PC-9 (cell line): Measurements from ENCODE around the gene LMAN1L. TPM values are rescaled to one million over a fixed set of nuclear protein-coding genes. Genes with fewer than 3 reads are reported as not detected.

Source experiments
- BruUV-seq: library from RNA; stranded (reverse); fragments of 400-500 nt; replicated peaks from 2 replicates; lab custom pipeline; 2021; lab: Mats Ljungman, UMichigan
- CTCF ChIA-PET: fragments of 300-600 bp; sonication (Branson Sonifier 250); formaldehyde crosslinking; loops from one replicate; lab custom pipeline; 2022; ENCODE audit warnings: antibody characterized with exemption; lab: Charles Lee
- POLR2A ChIA-PET: fragments of 300-600 bp; sonication (Branson Sonifier 250); formaldehyde crosslinking; loops from one replicate; lab custom pipeline; 2022; ENCODE audit warnings: antibody characterized with exemption; ENCODE audit not compliant: unreplicated experiment; lab: Charles Lee
- DNase-seq, 2 experiments: peaks; one replicate each; pipeline versions ENCODE4 v3.0.0 to v3.0.0-alpha.2; 2015 to 2022; ENCODE audit warnings: mixed read lengths in 1 of 2
- H2AFZ ChIP-seq: fragments of 200-600 bp; sonication (generic); 2 replicates; pipeline ENCODE4 v1.8.1; 2017; ENCODE audit warnings: antibody characterized with exemption
- H3F3A ChIP-seq: fragments of 200-600 bp; sonication (generic); 2 replicates; pipeline ENCODE4 v1.8.1; 2017; ENCODE audit warnings: antibody characterized with exemption, mild to moderate bottlenecking, low read depth; ENCODE audit not compliant: insufficient read depth
- H3K27ac ChIP-seq: fragments of 200-600 bp; sonication (generic); 2 replicates; pipeline ENCODE4 v1.6.1; 2016; ENCODE audit warnings: mixed run types
- H3K27me3 ChIP-seq: fragments of 200-600 bp; sonication (generic); 2 replicates; pipeline ENCODE4 v1.6.1; 2016; ENCODE audit warnings: low read depth, mixed run types; ENCODE audit not compliant: insufficient read depth
- H3K36me3 ChIP-seq: fragments of 200-600 bp; sonication (generic); 2 replicates; pipeline ENCODE4 v1.6.1; 2016; ENCODE audit warnings: low read depth, mixed run types
- H3K4me1 ChIP-seq: fragments of 200-600 bp; sonication (generic); replicated peaks from 2 replicates; pipeline ENCODE4 v1.6.1; 2016; ENCODE audit warnings: mixed run types; ENCODE audit not compliant: insufficient read depth
- H3K4me2 ChIP-seq: fragments of 200-600 bp; sonication (generic); 2 replicates; pipeline ENCODE4 v1.6.1; 2017; ENCODE audit warnings: mixed run types
- H3K4me3 ChIP-seq: fragments of 200-600 bp; sonication (generic); 2 replicates; pipeline ENCODE4 v1.6.1; 2016; ENCODE audit warnings: mixed run types
- H3K79me2 ChIP-seq: fragments of 200-600 bp; sonication (generic); 2 replicates; pipeline ENCODE4 v1.6.1; 2017; ENCODE audit warnings: low read depth, mixed run types
- H3K9me2 ChIP-seq: fragments of 200-600 bp; sonication (generic); 2 replicates; pipeline ENCODE4 v1.8.1; 2017; ENCODE audit warnings: mild to moderate bottlenecking; ENCODE audit not compliant: insufficient read depth
- H3K9me3 ChIP-seq: fragments of 200-600 bp; sonication (generic); 2 replicates; pipeline ENCODE4 v1.8.1; 2016; ENCODE audit warnings: low read depth; ENCODE audit not compliant: insufficient read depth
- H4K20me1 ChIP-seq: fragments of 200-600 bp; sonication (generic); 2 replicates; pipeline ENCODE4 v1.8.1; 2017; ENCODE audit not compliant: insufficient read depth
- CTCF ChIP-seq: fragments of 200-600 bp; sonication (generic); conservative IDR thresholded peaks from 2 replicates; pipeline ENCODE4 v1.6.1; 2017; ENCODE audit warnings: mixed run types, antibody characterized with exemption, mild to moderate bottlenecking, moderate library complexity
- EZH2 ChIP-seq: fragments of 200-600 bp; sonication (generic); IDR thresholded peaks from 2 replicates; pipeline ENCODE4 v1.8.0; 2017; ENCODE audit warnings: antibody characterized with exemption, low read depth
- intact Hi-C: fragments of 100-400 bp; cut with micrococcal nuclease; formaldehyde crosslinking; loops from one replicate; pipeline ENCODE4 v1.10.0; 2022; ENCODE audit not compliant: unreplicated experiment
- total RNA-seq: library from RNA; stranded (reverse); gene quantifications from 2 replicates; pipeline ENCODE4 v1.2.3, GENCODE V29; 2021

LMAN1L gene
- total RNA-seq, 1 experiment from 2014 or later: not detected

DNA sequence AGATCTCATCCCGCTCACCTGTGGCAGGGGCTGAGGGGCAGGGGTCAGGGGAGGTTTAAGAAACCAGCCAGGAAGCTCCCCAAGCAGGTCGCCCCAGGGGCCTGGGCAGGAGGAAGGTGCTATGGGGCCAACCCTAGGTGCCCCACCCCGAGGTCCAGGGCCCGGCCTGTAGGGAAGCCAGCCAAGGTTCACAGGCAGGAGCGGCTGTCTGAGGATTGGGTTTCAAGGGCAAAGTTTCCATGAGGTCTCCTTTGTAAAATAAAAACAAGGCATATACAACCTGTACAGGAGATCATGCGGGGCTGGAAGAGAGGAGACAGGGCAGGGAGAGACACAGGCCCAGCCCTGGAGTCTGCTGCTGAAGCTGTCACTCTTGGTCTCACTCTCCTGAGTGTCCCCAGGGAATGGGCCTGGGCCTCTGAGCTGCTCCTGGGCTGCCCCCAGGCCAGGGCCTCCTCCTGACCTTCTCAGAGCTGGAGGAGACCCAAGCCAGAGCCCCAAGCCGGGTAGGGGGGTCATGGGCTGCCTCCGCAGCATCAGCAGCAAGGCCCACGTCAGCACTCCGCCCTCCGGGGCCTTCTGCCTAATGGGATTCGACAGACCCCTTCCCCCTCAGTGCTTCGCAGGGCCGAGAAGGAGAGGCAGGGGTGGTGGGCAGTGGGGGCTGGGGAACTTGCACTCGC, 19.3 kb downstream of the LMAN1L start:
- Histone ChIP-seq H3K27ac (no peak overlapping the region), H3K4me2 (no peak overlapping the region), H3K4me3 (no peak overlapping the region), H3K4me1 (peaks cover 14% of the 10 kb centered on the region), H4K20me1 (no peaks in the 10 kb centered on the region; the same call in 1 of the 2 replicates), H3K9me3 (no peaks in the 10 kb centered on the region), H3K36me3 (no peaks in the 10 kb centered on the region), H2AFZ (no peak overlapping the region), H3F3A (peaks cover 6% of the 10 kb centered on the region; the same call in 1 of the 2 replicates), H3K27me3 (no peaks in the 10 kb centered on the region), H3K9me2 (no peaks in the 10 kb centered on the region), H3K79me2 (no peaks in the 10 kb centered on the region)
- peak in 1 of 2 experiments; percentile 34 for DNase-seq
- intact Hi-C loops: no loop called here
- no peak for TF ChIP-seq EZH2
- TF ChIP-seq CTCF: no peak
- ChIA-PET CTCF (no interaction called here), POLR2A (no interaction called here)
- BruUV-seq: no TSS peak

DNA sequence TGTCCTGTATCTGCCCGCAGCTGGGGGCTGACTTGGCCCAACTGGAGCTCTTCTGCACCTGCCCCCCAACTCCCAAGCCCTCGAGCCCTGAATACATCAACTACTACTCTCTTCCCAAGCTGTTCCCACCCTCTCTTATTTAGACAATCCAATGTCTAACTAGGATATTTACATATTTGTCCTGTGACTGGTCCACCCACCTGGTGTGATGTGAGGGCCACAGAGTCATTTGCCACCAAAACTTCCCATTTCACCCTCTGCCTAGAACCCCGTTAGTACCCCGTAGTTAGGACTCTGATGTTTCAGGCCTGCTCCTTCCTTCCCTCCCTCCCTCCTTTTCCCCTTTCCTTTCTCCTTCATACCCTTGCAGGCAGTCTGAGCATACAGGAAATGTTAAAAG, 20.2 kb downstream of the LMAN1L start:
- no peak for DNase-seq
- H3K4me3 ChIP-seq: no peak overlapping the region
- no peaks in the 10 kb centered on the region for H3K79me2 ChIP-seq
- POLR2A ChIA-PET: no interaction called here
- BruUV-seq: no TSS peak
- H3K9me2 ChIP-seq: no peaks in the 10 kb centered on the region
- H3K27me3 ChIP-seq: no peaks in the 10 kb centered on the region
- no peak overlapping the region for H2AFZ ChIP-seq
- H3K4me2 ChIP-seq: no peak overlapping the region
- H3F3A ChIP-seq: peaks cover 6% of the 10 kb centered on the region; the same call in 1 of the 2 replicates
- peaks cover 14% of the 10 kb centered on the region for H3K4me1 ChIP-seq
- no peaks in the 10 kb centered on the region for H3K36me3 ChIP-seq
- CTCF ChIA-PET: no interaction called here
- H3K9me3 ChIP-seq: no peaks in the 10 kb centered on the region
- no peak for TF ChIP-seq EZH2
- TF ChIP-seq CTCF: no peak
- H4K20me1 ChIP-seq: no peaks in the 10 kb centered on the region; the same call in 1 of the 2 replicates
- no peak overlapping the region for H3K27ac ChIP-seq
- intact Hi-C loops: no loop called here

DNA sequence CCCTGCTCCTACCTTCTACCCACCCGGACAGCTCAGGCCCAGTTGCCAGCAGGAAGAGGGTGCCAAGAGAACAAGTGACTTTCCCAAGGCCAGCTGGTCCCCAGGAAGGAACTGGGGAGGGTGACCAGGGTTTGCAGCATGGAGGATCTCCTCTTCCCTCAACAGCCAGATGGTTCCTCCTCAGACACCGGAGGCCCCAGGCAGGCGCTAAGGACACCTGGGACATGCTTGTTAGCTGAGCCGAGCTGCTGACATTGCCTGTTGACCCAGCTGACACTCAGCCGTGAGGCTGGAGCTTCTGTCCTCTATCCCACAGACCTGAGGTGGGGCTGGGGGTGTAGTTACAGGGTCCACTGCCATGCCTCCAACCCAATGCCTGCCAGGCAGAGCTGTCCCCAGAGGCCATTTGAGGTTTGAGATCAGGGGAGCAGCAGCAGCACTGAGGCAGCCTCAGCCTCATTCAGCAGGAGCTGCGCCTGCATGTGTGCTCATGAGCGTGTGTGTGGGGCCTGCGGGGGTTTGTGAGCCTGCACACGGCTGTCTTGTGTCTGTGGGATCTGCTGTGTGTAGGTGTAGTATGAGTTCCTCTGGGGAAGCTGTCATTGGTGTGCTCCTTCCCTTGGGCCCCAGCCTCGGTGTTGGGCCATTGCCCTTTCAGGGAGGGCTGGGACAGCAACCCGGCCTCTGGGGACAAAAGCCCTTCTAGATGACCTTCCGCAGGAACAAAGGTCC, 20.9 kb downstream of the LMAN1L start:
- ChIA-PET POLR2A (interaction anchor here (0.6 kb wide), 1 partner anchor 1430 kb away, joined by 3 read pairs; no protein-coding TSS in a partner anchor), CTCF (no interaction called here)
- BruUV-seq: no TSS peak

More for the DNA sequence above, 20.9 kb downstream of the LMAN1L start:
- no peak overlapping the region for H3K4me2 ChIP-seq
- no peak for DNase-seq
- no peaks in the 10 kb centered on the region for H3K9me3 ChIP-seq
- no peaks in the 10 kb centered on the region for H3K36me3 ChIP-seq
- H3K79me2 ChIP-seq: no peaks in the 10 kb centered on the region
- H3F3A ChIP-seq: peaks cover 6% of the 10 kb centered on the region; the same call in 1 of the 2 replicates
- H3K27ac ChIP-seq: no peak overlapping the region
- no peaks in the 10 kb centered on the region for H3K9me2 ChIP-seq
- TF ChIP-seq EZH2: no peak
- TF ChIP-seq CTCF: no peak
- H3K4me3 ChIP-seq: no peak overlapping the region
- H2AFZ ChIP-seq: no peak overlapping the region
- H3K27me3 ChIP-seq: no peaks in the 10 kb centered on the region
- peaks cover 14% of the 10 kb centered on the region for H3K4me1 ChIP-seq
- intact Hi-C loops: no loop called here
- H4K20me1 ChIP-seq: no peaks in the 10 kb centered on the region; the same call in 1 of the 2 replicates
